Choroid plexus epithelial cell (primary cell): Measurements from ENCODE around the gene NFASC.

Source experiments
- DNase-seq: peaks from one replicate; pipeline ENCODE4 v3.0.0-alpha.2; 2010; ENCODE audit warnings: low read depth
- H3K4me3 ChIP-seq: 2 replicates; pipeline ENCODE4 v1.5.1; 2011; ENCODE audit warnings: low read depth, mild to moderate bottlenecking, control low read depth, low read length, moderate library complexity
- TF ChIP-seq, protein P1 (sequence below): conservative IDR thresholded peaks from 2 replicates; pipeline ENCODE4 v1.5.1; 2011; ENCODE audit warnings: low read depth, mild to moderate bottlenecking, control low read depth, inconsistent platforms, low read length, moderate library complexity

Gene NFASC

GRCh38 chr1:204959374-204959773 is 88.7 kb downstream of the NFASC start:
- TF ChIP-seq, protein P1, sequence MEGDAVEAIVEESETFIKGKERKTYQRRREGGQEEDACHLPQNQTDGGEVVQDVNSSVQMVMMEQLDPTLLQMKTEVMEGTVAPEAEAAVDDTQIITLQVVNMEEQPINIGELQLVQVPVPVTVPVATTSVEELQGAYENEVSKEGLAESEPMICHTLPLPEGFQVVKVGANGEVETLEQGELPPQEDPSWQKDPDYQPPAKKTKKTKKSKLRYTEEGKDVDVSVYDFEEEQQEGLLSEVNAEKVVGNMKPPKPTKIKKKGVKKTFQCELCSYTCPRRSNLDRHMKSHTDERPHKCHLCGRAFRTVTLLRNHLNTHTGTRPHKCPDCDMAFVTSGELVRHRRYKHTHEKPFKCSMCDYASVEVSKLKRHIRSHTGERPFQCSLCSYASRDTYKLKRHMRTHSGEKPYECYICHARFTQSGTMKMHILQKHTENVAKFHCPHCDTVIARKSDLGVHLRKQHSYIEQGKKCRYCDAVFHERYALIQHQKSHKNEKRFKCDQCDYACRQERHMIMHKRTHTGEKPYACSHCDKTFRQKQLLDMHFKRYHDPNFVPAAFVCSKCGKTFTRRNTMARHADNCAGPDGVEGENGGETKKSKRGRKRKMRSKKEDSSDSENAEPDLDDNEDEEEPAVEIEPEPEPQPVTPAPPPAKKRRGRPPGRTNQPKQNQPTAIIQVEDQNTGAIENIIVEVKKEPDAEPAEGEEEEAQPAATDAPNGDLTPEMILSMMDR: no peak
- DNase-seq: no peak
- H3K4me3 ChIP-seq: no peak overlapping the region

- TF ChIP-seq, protein P1: no peak
- no peak overlapping the region for H3K4me3 ChIP-seq
- no peak for DNase-seq
These were observed 89.2 kb downstream of the NFASC start for GRCh38 chr1:204959836-204960235.

GRCh38 chr1:204960306-204961125 is 89.9 kb downstream of the NFASC start:
- no peak overlapping the region for H3K4me3 ChIP-seq
- no peak for DNase-seq
- TF ChIP-seq, protein P1: no peak

GRCh38 chr1:204961765-204962419 is 91.2 kb downstream of the NFASC start:
- no peak for DNase-seq
- no peak overlapping the region for H3K4me3 ChIP-seq
- TF ChIP-seq, protein P1: no peak

- H3K4me3 ChIP-seq: no peak overlapping the region
- no peak for DNase-seq
- TF ChIP-seq, protein P1: no peak
These were observed 92.3 kb downstream of the NFASC start for GRCh38 chr1:204962742-204963632.

DNA sequence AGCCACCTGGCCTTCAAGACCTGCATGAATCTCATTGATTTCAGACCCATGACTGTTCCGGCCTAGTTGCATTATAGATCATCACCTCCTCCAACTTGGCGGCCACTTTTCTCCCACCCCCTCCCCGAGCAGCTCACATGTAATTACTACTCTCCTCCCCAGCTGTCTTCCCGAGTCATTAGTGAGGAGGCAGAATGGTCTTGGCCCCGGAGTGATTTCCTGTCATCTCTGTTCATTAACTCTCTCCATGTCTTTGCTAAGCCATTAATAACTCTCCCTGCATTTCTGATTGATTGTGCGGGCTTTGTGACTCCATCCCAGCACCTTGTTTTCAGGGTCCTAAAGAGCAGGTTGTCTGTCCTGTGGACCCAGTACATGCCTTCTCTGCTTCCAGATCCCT is 96.8 kb downstream of the NFASC start:
- H3K4me3 ChIP-seq: no peak overlapping the region
- no peak for DNase-seq
- TF ChIP-seq, protein P1: no peak
